ENCODE data around the gene FZR1.

The FZR1 gene

GRCh38 chr19:3474614-3475013 is 31.5 kb upstream of the FZR1 start:
- DNase-seq (ENCODE audit: low read depth), result no peak
- no peak overlapping the region for H3K4me3 ChIP-seq (replicated peaks; ENCODE audit: low read depth, low read length)
- no peak for TF ChIP-seq CTCF (IDR thresholded peaks at IDR 0.05; ENCODE audit: low read length, missing control alignments)

- DNase-seq (ENCODE audit: low read depth), result no peak
- no peak overlapping the region for H3K4me3 ChIP-seq (replicated peaks; ENCODE audit: low read depth, low read length)
- TF ChIP-seq CTCF (IDR thresholded peaks at IDR 0.05; ENCODE audit: low read length, missing control alignments), result no peak
Observed at GRCh38 chr19:3475449-3475848, 30.7 kb upstream of the FZR1 start.

GRCh38 chr19:3476830-3477229 is 29.3 kb upstream of the FZR1 start:
- TF ChIP-seq CTCF (IDR thresholded peaks at IDR 0.05; ENCODE audit: low read length, missing control alignments), result no peak
- H3K4me3 ChIP-seq (replicated peaks; ENCODE audit: low read depth, low read length), result no peak overlapping the region
- no peak for DNase-seq (ENCODE audit: low read depth)

- H3K4me3 ChIP-seq (replicated peaks; ENCODE audit: low read depth, low read length), result no peak overlapping the region
- TF ChIP-seq CTCF (IDR thresholded peaks at IDR 0.05; ENCODE audit: low read length, missing control alignments), result no peak
- DNase-seq (ENCODE audit: low read depth), result no peak
Observed at GRCh38 chr19:3477506-3477905, 28.6 kb upstream of the FZR1 start.

- no peak for DNase-seq (ENCODE audit: low read depth)
- TF ChIP-seq CTCF (IDR thresholded peaks at IDR 0.05; ENCODE audit: low read length, missing control alignments), result no peak
- H3K4me3 ChIP-seq (replicated peaks; ENCODE audit: low read depth, low read length), result no peak overlapping the region
Observed at GRCh38 chr19:3477951-3478350, 28.2 kb upstream of the FZR1 start.

GRCh38 chr19:3478409-3479176 is 27.5 kb upstream of the FZR1 start:
- TF ChIP-seq CTCF (IDR thresholded peaks at IDR 0.05; ENCODE audit: low read length, missing control alignments), result no peak
- no peak for DNase-seq (ENCODE audit: low read depth)
- H3K4me3 ChIP-seq (replicated peaks; ENCODE audit: low read depth, low read length), result no peak overlapping the region
